Esophagus muscularis mucosa (tissue), 4 donors: ENCODE data around the gene EDC4.

ENCODE experiments used
- EP300 ChIP-seq: sonication (generic); formaldehyde crosslinking; IDR thresholded peaks from one replicate; pipeline ENCODE4 v1.6.1; 2017; ENCODE audit warnings: antibody characterized with exemption
- POLR2A ChIP-seq: fragments of 450-650 bp; IDR thresholded peaks from one replicate; pipeline ENCODE4 v1.6.1; 2017; ENCODE audit warnings: antibody characterized with exemption, moderate library complexity, mild to moderate bottlenecking, low read depth
- POLR2AphosphoS5 ChIP-seq, 2 donors: sonication (generic); formaldehyde crosslinking; IDR thresholded peaks; one replicate each; pipeline ENCODE4 v1.6.1; 2017; ENCODE audit warnings: antibody characterized with exemption in 2 of 2
- TF ChIP-seq, protein P1 (sequence below), 3 experiments: fragments of 200-600 bp in 2 of 3; fragments of 450-650 bp in 1 of 3; sonication (generic) in 2 of 3; IDR thresholded peaks; one replicate each; pipeline ENCODE4 v1.5.1; 2017 to 2019; ENCODE audit warnings: antibody characterized with exemption in 3 of 3, mild to moderate bottlenecking in 2 of 3, moderate library complexity in 1 of 3

- TF ChIP-seq, protein P1, sequence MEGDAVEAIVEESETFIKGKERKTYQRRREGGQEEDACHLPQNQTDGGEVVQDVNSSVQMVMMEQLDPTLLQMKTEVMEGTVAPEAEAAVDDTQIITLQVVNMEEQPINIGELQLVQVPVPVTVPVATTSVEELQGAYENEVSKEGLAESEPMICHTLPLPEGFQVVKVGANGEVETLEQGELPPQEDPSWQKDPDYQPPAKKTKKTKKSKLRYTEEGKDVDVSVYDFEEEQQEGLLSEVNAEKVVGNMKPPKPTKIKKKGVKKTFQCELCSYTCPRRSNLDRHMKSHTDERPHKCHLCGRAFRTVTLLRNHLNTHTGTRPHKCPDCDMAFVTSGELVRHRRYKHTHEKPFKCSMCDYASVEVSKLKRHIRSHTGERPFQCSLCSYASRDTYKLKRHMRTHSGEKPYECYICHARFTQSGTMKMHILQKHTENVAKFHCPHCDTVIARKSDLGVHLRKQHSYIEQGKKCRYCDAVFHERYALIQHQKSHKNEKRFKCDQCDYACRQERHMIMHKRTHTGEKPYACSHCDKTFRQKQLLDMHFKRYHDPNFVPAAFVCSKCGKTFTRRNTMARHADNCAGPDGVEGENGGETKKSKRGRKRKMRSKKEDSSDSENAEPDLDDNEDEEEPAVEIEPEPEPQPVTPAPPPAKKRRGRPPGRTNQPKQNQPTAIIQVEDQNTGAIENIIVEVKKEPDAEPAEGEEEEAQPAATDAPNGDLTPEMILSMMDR (IDR thresholded peaks at IDR 0.05) = no peak
- TF ChIP-seq POLR2A (no peak), POLR2AphosphoS5 (IDR thresholded peaks at IDR 0.05) (no peak), EP300 (no peak)
Observed at GRCh38 chr16:67888331-67888730, 15.5 kb downstream of the EDC4 start.
